ENCODE data around the gene LYAR. TPM values are rescaled to one million over a fixed set of nuclear protein-coding genes. Genes with fewer than 3 reads are reported as not detected.

The LYAR gene
- total and polyA plus RNA-seq, 10 of the 15 experiments (the other 5 are each of a cell fraction or from before 2014, with no cell fraction given): 18.3 to 85.4 (median 40.1) TPM

GRCh38 chr4:4332529-4332928 lies 42.6 kb upstream of the LYAR start:
- intact Hi-C loops (cut with micrococcal nuclease; ENCODE audit: unreplicated experiment): no loop called here

More at GRCh38 chr4:4332529-4332928, 42.6 kb upstream of the LYAR start:
- no peaks in the 10 kb centered on the region for H4K20me1 ChIP-seq (ENCODE audit: control insufficient read depth, insufficient read depth)
- H3K36me3 ChIP-seq (ENCODE audit: control insufficient read depth in 2 of 2, insufficient read depth in 2 of 2, low read length in 1 of 2): no peaks in the 10 kb centered on the region
- ChIA-PET POLR2A (no interaction called here), SMC1A (ENCODE audit: uncharacterized antibody, unreplicated experiment) (interaction anchor here (0.5 to 1.9 kb wide), 2 partner anchors 81 to 550 kb away, joined by 3 to 5 read pairs; no protein-coding TSS in a partner anchor), RAD21 (ENCODE audit: unreplicated experiment) (no interaction called here), CTCF (interaction anchor here (0.7 to 8.7 kb wide), 5 partner anchors 11 to 81 kb away, joined by 3 to 58 read pairs (median 7); no protein-coding TSS in a partner anchor)
- 50% methylated on average over 3 of the region's 3 CpGs for WGBS (ENCODE audit: insufficient coverage, insufficient replicate concordance, low lambda C conversion rate, missing lambda C conversion rate)
- no peak overlapping the region for H3K27ac ChIP-seq (ENCODE audit: control insufficient read depth, insufficient read depth)
- DNase-seq (ENCODE audit: low read depth, low spot score) (no peak), ATAC-seq (no peak), FAIRE-seq (no peak)
- no peaks in the 10 kb centered on the region for H3K27me3 ChIP-seq (replicated peaks in 1 of 2; ENCODE audit: control insufficient read depth in 2 of 2, insufficient read depth in 2 of 2, low read length in 1 of 2)
- no TSS peak for BruUV-seq (replicated peaks)
- no peak overlapping the region for H2AFZ ChIP-seq (ENCODE audit: control insufficient read depth, low read depth, low read length)
- TF ChIP-seq SKIL (IDR thresholded peaks at IDR 0.05; ENCODE audit: low read depth, poor library complexity, severe bottlenecking) (no peak), STAT3 (IDR thresholded peaks at IDR 0.05; ENCODE audit: low read depth, low read length) (no peak), SP1 (IDR thresholded peaks at IDR 0.05; ENCODE audit: low read depth, low read length) (no peak), RB1 (IDR thresholded peaks at IDR 0.05; ENCODE audit: borderline replicate concordance) (no peak), RAD51 (IDR thresholded peaks at IDR 0.05) (no peak), BHLHE40 (IDR thresholded peaks at IDR 0.05; ENCODE audit: borderline replicate concordance in 1 of 2, low read depth in 2 of 2, low read length in 1 of 2) (no peak), BMI1 (IDR thresholded peaks at IDR 0.05; ENCODE audit: borderline replicate concordance) (peak; percentile 51)
- TF ChIP-seq, protein P1, sequence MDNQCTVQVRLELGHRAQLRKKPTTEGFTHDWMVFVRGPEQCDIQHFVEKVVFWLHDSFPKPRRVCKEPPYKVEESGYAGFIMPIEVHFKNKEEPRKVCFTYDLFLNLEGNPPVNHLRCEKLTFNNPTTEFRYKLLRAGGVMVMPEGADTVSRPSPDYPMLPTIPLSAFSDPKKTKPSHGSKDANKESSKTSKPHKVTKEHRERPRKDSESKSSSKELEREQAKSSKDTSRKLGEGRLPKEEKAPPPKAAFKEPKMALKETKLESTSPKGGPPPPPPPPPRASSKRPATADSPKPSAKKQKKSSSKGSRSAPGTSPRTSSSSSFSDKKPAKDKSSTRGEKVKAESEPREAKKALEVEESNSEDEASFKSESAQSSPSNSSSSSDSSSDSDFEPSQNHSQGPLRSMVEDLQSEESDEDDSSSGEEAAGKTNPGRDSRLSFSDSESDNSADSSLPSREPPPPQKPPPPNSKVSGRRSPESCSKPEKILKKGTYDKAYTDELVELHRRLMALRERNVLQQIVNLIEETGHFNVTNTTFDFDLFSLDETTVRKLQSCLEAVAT (IDR thresholded peaks at IDR 0.05): no peak
- in situ Hi-C loops (cut with MboI): loop anchor here (25.0 kb wide), 1 partner anchor 345 kb away; no protein-coding TSS in a partner anchor
- no peaks in the 10 kb centered on the region for H3K9me3 ChIP-seq (replicated peaks; ENCODE audit: control insufficient read depth, insufficient read depth, low read length)
- H3K4me1 ChIP-seq (ENCODE audit: control insufficient read depth, insufficient read depth, low read length): peaks cover 3% of the 10 kb centered on the region; the same call in 1 of the 2 replicates
- no peak overlapping the region for H3K4me3 ChIP-seq
- H3K9ac ChIP-seq (ENCODE audit: control insufficient read depth, insufficient read depth, low read length): no peak overlapping the region
- no peaks in the 10 kb centered on the region for H3K79me2 ChIP-seq (ENCODE audit: control insufficient read depth, insufficient read depth, low read length)
- H3K4me2 ChIP-seq (ENCODE audit: control insufficient read depth, insufficient read depth): no peak overlapping the region
